ENCODE results near the gene STK32B.

Gene STK32B

DNA sequence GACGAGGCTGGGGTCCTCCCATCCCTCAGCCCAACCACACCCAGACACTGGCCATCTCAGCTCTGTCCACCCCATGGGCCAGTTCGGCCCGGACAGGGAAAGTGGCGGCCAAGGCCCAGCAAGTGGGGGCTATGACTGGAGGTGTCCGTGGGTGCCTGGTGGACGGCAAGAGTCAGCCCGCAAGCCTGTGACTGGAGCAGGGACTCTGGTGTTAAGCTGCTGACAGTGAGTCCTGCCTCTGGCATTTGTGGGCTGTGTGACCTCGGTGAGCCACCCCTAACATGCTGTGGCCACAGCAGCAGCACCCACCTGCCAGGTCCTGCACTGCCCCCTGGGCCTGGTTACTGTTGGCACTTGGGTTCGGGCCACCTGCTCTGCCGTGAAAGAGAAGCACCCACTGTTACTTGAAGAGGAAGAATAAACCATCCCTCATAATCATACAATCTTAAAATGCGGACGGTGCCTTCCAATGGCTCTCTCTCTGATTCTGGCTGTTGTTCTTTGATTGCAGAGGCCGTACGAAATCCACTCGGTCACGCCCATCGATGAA is 405.1 kb downstream of the STK32B start:
- DNase-seq = no peak

GRCh38 chr4:5458676-5459075 is 407.4 kb downstream of the STK32B start:
- DNase-seq = no peak

GRCh38 chr4:5459236-5459635 is 408.0 kb downstream of the STK32B start:
- DNase-seq = no peak

- DNase-seq = no peak
Observed at GRCh38 chr4:5460106-5460801, 409.0 kb downstream of the STK32B start.

DNA sequence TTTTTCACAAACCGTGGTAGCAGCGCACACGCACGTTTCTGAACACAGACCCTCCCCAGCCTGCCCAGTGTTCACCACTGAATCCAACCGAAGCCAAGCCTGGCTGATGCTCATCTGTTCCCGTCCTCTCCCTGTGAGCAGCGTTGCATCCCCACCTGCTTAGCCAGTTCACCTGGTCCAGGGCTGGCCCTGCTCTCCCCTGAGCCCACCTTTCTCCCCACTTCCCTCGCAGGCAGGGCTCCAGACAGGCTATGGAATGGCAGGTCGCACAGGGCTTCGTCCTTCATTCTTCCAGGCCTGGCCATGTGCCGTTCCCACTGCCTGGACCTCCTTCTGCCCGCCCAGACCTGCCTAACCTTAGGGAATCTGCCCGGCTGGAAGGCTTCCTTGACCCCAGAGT is 410.2 kb downstream of the STK32B start:
- no peak for DNase-seq

GRCh38 chr4:5462254-5462835 is 411.1 kb downstream of the STK32B start:
- DNase-seq = no peak

GRCh38 chr4:5462896-5463295 is 411.6 kb downstream of the STK32B start:
- no peak for DNase-seq

DNA sequence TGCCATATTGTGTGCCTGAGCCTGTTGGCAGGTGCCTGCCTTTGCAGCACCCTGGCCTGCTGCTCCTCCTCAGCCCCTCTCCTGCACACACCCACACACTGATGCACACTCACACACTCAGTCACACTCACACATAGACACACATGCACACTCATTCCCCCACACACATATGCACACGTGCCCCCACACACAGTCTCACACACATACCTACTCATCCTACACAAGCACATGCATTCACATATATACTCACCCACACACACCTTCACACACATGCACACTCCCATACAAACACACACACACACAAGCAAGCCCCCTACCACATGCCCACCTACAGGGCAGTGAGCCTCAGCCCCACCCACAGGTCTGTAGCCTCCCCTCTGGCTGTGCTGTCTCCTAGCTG is 412.1 kb downstream of the STK32B start:
- no peak for DNase-seq

GRCh38 chr4:5463936-5464650 is 412.8 kb downstream of the STK32B start:
- no peak for DNase-seq

GRCh38 chr4:5465529-5465928 is 414.2 kb downstream of the STK32B start:
- DNase-seq = no peak

DNA sequence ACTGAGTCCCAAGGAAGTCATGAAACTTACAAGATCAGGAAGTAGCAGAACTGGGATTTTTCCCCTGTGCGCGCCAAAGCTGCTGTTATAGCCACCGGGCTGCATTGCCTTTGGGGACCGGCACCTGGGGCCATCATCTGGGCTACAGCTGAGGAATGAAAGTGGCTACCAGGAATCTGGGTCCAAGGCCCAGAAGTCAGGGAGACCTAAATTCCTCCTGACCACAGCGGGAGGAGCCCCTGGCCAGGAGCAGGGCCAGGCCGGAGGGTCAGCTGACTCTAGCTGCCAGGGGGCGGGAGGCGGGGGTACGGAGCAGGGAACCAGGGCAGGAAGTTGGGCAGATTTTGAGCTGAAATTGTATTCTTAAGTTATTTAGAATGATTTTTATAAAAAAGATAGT is 414.7 kb downstream of the STK32B start:
- DNase-seq = no peak

DNA sequence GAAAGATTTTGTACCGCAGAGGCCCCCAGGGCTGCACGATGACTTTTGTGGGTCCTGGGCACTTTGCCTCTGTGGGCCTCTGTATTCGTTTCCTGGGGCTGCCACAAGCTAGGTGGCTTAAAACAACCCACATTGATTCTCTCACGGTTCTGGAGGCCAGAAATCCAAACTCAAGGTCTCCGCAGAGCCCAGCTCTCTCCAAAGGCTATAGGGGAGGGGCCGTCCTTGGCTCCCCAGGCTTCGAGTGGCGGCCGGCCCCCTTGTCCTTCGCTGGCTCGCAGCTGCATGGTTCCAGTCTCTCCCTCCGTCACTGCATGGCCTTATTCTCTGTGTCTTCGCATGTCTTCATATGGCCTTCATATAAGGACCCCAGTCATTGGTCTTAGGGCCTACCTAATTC is 415.8 kb downstream of the STK32B start:
- no peak for DNase-seq

DNA sequence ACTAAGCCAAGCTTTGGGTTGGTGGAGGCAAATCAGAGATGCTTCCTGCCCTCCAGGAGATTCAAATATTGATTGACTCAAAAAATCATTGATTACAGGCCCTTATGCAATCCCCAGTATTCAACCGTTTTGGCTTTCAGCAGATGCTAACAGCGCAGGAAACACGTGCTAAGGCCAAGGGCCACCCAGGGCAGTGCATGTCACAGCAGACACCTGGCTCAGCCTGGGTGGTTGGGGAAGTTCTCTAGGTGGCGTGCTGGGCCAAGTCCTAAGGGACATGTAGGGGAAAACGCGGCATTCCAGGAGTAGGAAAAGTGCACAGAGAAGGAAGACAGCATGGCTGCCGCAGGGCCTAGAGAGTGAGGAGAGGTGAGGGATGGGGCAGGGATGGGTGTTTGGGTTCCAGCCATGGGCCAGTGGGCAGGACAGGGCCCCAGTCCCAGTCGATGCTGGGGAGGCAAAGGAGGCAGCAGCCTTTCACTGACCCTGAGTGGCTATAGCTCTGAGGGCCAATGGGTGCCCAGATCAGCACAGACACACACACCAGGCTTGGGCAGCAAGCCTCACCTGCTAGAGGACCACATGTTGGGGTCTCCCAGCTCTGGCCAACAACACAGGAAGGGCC is 418.0 kb downstream of the STK32B start:
- DNase-seq = no peak

DNA sequence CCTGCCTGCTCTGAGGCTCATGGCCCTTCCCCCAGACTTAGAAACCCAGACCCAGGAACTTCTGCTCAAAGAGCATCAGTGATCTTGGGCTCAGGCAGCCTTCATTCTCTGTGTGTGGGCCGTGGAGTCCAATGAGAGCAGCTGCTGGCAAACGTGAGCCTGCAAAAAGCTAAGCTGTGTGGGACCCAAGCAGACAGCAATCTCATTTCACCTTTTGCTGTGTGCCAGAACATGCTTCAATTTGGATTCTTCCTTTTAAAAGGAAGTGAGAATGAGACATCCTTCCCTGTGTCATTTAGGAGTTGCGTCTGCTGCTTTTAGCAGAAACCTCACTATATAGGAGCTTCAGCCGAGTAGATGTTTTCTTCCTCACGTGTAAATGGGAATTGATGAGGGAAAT is 418.6 kb downstream of the STK32B start:
- no peak for DNase-seq

GRCh38 chr4:5470318-5471198 is 419.3 kb downstream of the STK32B start:
- DNase-seq = no peak

- no peak for DNase-seq
Observed at GRCh38 chr4:5471206-5471605, 419.9 kb downstream of the STK32B start.

GRCh38 chr4:5471691-5472090 is 420.4 kb downstream of the STK32B start:
- DNase-seq = no peak

- no peak for DNase-seq
Observed at GRCh38 chr4:5472160-5472591, 420.9 kb downstream of the STK32B start.

GRCh38 chr4:5473125-5473524 is 421.8 kb downstream of the STK32B start:
- DNase-seq = no peak

- no peak for DNase-seq
Observed at GRCh38 chr4:5474756-5475155, 423.5 kb downstream of the STK32B start.

DNA sequence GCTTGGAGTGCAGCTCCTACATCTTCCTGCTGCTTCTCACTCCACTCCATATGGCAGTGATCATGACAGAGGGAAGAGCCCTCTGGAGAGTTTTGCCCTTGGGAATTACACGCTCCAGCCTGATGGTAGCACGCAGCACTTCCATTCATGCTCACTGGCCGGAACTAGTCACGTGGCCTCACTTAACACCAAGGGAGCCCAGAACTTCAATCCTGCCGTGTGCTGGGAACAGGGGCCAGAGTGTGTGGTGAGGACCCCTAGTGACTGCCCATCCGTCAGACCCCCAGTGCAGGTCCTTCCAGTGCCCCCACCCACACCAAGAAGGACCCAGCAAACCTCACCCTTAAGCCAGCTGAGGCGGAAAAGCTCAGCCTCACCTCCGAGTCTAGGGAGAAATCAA is 426.3 kb downstream of the STK32B start:
- DNase-seq = no peak

GRCh38 chr4:5478169-5478568 is 426.9 kb downstream of the STK32B start:
- DNase-seq = no peak

DNA sequence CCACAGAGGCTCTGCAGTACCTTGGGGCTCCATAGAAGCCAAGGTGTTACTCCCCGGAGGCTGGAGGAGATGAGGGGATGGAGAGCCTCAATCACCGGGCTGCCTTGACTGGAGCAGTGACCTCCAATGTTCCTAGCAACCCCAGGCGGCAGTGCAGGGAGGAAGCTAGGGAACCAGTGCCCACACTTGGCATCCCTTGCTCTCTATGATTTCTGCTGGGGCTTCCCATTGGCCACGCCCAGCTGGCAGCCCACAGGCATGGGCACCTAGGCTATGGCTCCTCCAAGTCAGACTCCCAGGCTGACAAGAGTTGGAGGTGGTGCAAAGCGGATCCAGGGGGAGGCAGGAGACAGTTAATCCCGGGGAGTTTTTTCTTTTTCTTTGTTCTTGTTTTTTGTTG is 427.4 kb downstream of the STK32B start:
- DNase-seq = no peak
